ENCODE data around the gene KIAA0040. TPM values are rescaled to one million over a fixed set of nuclear protein-coding genes. Genes with fewer than 3 reads are reported as not detected.

The KIAA0040 gene
- total RNA-seq, 1 experiment from 2014 or later: 0.98 TPM

DNA sequence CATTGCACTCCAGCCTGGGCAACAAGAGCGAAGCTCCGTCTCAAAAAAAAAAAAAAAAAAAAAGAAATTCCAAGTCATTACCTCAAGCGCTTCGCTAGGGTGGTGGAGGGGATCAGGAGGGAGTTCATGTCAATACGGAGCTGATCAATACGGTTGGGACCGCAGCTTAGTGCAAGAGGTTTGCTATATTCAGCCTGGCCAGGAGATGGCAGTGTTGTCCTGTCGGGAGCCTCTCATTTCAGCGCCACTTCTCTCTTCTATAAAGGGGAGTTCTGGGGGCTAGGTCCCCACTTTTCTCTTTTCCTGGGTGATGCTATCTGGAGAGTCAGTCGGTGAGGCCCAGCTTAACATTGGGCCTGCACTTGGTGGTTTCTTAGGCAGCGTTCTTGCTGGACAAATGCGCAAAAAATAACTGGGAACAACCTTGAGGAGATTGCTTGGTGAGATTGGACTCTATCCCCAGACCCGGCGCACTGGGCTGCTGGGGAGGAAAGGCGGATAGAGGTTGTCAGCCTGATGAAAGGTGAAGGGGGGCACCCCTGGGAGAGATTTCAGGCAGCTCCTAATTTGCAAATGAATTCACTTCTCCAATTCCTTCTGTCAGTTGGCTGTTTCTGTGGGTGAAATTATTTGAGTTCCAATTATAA lies 40.4 kb downstream of the KIAA0040 start:
- peak; percentile 33 for DNase-seq (ENCODE audit: low read depth)
- in situ Hi-C loops (cut with HindIII; ENCODE audit: low pct_unique_long_range_greater_than_20kb, low sequenced_read_pairs): no loop called here

DNA sequence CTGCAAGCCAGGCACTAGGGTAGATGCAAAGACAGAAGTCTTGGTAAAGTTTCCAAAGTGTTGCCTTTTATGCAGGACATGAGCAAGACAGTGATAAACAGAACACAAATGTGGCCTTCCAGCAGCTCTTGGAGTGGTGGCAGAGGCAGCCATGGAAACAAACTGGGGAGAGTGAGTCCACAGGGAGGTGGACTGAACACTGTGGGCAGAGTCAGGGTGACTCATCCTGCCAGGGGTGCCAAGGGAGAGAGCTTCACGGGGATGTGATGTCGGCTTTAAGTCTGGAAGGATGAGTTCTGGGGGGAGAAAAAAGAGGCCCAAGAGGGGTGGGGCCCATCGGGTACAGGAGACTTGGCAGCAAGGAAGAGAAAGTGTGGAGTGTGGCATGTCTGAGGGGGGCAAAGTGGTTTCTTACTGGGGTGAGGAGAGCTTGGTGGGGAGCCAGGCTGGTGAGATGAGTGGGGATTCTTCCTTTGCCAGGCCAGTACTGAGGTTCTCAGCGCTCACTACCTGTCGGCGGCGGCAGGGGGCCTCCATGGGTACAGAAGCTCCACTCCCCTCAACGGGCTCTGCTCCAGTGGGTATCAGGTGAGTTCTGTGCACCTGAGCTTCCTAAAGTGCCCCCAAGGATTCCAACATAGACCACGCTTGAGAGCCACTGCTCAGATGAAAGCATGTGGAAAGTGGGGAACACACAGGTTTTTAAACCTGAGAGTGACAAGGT lies 41.8 kb downstream of the KIAA0040 start:
- in situ Hi-C loops (cut with HindIII; ENCODE audit: low pct_unique_long_range_greater_than_20kb, low sequenced_read_pairs): no loop called here
- no peak for DNase-seq (ENCODE audit: low read depth)

DNA sequence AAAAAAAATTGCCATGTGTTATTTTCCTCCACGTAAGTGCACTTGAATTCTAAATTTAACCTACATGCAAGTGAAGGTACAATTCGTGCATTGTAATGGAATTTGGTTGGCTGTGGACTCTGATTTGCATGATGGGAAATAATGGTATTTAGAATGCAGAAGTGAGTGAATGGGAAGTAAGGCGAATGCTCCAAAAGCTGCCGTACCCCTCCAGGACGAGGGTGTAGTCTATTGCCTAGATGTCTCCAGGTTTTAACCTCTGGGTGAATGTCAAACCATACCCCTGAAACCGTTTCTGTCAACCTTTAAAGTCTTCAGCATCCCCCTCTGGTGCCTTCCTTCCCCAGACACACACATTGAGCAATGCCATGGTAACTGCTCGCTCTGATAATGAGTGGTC lies 44.5 kb downstream of the KIAA0040 start:
- DNase-seq (ENCODE audit: low read depth): no peak
- in situ Hi-C loops (cut with HindIII; ENCODE audit: low pct_unique_long_range_greater_than_20kb, low sequenced_read_pairs): no loop called here

DNA sequence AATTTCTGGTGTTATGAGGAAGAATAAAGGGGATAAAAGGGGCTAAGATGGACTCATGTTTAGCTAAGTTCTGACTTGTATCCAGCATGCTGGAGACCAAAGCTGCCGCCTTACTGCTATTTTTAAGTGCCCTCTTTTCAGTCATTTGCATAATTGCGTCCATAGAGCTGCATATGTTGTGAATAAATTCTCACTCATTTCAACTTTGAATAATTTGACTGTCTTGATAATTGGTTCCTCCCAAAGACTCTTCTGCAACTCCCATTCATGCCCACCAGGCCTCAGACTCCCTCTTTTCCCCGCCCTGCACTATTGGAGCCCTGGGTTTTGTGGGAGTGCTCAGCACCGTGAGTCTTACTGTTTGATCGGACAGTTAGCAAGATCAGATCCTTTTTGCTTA lies 45.0 kb downstream of the KIAA0040 start:
- in situ Hi-C loops (cut with HindIII; ENCODE audit: low pct_unique_long_range_greater_than_20kb, low sequenced_read_pairs): no loop called here
- no peak for DNase-seq (ENCODE audit: low read depth)

DNA sequence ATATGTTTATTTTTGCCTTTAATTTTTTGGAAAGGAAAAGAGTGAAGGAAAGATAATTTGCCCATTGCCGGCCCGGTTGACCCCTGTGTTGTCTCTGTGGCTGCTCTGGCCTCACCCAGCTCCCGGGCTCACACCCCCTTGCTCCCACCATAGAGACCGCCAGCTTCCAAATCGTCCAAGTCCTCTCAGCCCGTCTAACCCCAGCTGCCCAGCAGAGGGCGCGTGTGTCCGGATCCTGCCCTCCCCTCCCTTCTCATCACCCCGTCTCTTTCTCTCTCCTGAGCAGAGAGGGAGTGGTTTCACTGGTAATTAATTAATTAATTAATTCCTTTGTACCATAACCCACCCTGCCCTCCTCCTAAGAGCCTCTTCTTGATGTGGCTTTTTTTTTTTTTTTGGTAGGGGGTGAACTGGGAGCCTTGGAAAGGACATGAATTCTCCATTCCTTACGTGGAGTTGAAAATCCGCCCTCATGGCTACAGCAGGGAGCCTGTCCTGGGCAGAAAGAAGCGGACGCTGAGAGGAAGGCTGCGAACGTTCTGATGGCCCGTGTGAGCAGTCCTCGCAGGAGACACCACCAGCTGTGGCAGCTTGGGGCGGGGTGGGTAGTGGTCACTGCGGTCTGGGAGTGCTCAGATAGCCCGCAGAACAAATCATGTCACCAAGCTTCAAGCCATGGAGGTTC lies 45.9 kb downstream of the KIAA0040 start:
- DNase-seq (ENCODE audit: low read depth): peak; percentile 39
- in situ Hi-C loops (cut with HindIII; ENCODE audit: low pct_unique_long_range_greater_than_20kb, low sequenced_read_pairs): no loop called here

DNA sequence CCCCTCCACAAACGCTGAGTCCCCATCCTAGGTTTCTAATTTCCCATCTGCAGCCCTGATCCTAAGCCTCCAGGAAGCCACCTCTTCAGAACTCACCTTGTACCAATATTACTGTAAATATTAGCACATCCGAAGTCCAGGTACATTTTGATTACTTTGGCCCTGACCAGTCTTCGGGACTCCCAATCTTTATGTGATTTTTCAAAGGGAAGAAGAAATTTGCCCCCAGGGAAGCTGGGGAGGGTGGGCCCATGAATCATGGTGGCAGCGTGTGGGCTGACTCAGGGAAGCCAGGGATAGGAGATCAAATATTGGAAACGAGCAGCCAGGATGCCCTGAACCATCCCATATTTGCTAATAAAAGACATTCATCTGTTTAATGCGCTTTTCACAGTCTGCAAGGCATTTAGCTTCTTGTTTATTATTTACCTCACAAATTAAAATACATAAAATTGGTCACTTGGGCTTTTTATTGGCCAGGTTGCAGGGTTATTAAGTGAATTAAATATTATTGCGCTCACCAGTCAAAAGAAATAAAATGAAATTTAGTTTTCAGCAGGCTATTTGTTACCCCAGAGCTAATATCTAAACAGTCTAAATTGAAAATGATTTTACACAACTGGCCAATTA lies 46.6 kb downstream of the KIAA0040 start:
- in situ Hi-C loops (cut with HindIII; ENCODE audit: low pct_unique_long_range_greater_than_20kb, low sequenced_read_pairs): no loop called here
- no peak for DNase-seq (ENCODE audit: low read depth)

DNA sequence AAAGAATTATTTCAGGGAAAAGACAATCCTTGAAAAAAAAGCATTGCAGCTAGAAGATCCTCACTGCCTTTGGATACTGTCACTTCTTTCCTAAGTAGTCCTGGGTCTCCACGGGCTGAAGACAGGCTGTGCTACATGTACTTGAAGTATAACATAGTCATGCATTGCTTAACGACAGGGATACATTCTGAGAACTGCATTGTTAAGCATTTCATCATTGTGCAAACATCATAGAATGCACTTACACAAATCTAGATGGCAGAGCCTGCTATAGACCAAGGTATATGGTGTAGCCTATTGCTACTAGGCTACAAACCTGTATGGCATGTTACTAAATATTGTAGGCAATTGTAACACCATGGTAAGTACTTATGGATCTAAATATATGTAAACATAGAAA lies 54.0 kb downstream of the KIAA0040 start:
- in situ Hi-C loops (cut with HindIII; ENCODE audit: low pct_unique_long_range_greater_than_20kb, low sequenced_read_pairs): no loop called here

DNA sequence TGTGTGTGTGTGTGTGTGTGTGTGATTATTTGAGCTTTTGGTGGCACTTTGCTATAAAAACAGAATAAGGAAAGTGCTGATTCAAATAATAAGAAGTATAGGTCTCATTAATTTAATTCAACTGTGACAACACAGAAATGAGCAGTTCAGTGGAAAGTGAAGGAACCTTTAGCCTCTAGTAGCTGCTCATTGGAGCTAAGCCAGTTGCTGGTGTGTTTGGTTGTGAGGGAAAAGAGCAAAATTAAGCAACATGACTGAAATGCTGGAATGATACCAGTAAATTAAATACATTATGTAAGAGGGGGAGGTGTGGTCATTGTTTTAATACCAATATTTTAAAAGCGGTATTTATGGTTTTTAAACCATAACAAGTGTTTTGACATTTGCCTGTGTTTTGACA lies 55.2 kb downstream of the KIAA0040 start:
- DNase-seq (ENCODE audit: low read depth): no peak
- in situ Hi-C loops (cut with HindIII; ENCODE audit: low pct_unique_long_range_greater_than_20kb, low sequenced_read_pairs): no loop called here

More for the DNA sequence above, 54.0 kb downstream of the KIAA0040 start:
- no peak for DNase-seq (ENCODE audit: low read depth)

DNA sequence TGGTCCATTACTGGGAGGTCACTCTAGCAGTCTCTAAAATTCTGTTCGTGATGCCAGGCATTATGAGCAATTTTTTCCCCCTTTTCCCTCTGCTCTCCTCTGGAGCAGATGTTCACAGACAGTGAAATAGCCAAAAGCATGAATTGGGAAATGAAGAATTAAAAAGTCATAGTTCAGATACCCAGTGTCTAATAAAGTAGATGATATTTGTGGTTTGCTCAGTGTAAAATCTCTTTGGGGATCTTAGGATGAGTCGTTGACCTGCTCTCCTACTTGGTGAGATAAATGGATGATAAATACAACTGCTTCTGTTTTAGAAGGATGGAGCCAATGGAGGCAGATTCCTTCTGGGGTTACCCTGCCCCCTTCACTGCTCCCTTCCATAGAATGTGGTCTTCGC lies 56.3 kb downstream of the KIAA0040 start:
- in situ Hi-C loops (cut with HindIII; ENCODE audit: low pct_unique_long_range_greater_than_20kb, low sequenced_read_pairs): no loop called here
- no peak for DNase-seq (ENCODE audit: low read depth)

DNA sequence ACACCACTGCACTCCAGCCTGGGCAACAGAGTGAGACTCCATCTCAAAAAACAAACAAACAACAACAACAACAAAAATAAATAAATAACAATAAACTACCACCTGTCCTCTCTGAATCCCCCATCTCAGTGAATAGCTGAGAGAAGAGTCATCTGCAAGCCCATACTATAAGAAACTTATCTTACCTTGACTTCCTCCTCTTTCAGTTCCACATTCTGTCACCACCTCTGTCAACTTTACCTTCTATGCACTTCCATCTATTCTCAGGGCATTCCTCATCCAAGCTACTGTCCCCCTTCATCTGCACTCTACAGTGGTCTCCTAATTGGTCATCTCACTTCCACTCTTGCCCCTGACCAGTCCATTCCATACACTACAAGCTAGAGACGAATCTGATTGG lies 58.1 kb downstream of the KIAA0040 start:
- no peak for DNase-seq (ENCODE audit: low read depth)
- in situ Hi-C loops (cut with HindIII; ENCODE audit: low pct_unique_long_range_greater_than_20kb, low sequenced_read_pairs): no loop called here

DNA sequence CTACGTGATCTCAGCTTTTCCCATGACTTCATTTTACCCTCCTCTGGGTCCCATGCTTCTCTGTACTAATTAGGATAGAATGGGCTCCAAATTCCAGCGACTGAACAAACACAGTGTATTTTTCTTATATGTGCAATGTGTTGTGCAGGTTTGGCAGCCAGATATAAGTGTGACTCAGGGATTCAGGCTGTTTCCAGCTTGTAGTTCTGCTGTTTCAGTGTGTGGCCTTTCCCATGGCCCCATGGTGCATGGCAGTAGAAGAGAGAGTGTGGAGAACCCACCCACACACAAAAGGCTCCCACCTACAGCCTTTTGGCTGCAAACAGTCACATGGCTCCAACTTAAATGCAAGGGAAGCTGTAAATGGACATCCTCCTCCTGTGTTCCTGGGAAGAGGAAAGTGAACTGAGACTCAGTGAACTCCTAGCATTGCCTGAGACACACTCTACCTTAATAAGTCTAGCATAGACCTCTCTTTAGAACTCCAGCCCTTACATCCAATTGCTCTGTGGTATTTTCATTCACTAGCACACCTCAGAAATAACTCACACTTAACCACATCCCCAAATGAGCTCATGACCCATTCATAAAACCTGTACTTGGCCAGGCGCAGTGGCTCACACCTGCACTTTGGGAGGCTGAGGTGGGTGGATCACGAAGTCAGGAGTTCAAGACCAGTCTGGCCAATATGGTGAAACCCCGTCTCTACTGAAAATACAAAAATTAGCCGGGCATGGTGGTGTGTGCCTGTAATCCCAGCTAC lies 58.7 kb downstream of the KIAA0040 start:
- in situ Hi-C loops (cut with HindIII; ENCODE audit: low pct_unique_long_range_greater_than_20kb, low sequenced_read_pairs): no loop called here
- DNase-seq (ENCODE audit: low read depth): no peak

DNA sequence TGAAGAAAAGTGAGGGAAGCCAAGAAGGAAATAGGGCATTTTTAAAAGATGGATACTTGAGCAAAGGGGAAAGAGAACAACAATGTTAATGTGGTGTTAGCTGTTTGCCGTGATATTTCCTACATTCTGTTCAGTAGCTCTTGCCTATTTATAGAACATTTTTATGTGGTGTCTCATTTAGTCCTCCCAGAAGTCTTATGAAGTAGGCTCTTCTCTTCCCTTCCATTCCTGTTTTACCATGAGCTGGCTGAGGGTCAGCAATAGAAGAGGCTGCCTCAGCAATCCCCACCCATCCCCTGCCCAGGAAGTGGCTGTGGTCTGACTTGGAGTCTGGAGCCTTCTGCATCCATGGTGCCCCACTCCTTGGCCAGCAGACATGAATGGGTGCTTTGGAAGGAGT lies 60.1 kb downstream of the KIAA0040 start:
- DNase-seq (ENCODE audit: low read depth): no peak
- in situ Hi-C loops (cut with HindIII; ENCODE audit: low pct_unique_long_range_greater_than_20kb, low sequenced_read_pairs): no loop called here

DNA sequence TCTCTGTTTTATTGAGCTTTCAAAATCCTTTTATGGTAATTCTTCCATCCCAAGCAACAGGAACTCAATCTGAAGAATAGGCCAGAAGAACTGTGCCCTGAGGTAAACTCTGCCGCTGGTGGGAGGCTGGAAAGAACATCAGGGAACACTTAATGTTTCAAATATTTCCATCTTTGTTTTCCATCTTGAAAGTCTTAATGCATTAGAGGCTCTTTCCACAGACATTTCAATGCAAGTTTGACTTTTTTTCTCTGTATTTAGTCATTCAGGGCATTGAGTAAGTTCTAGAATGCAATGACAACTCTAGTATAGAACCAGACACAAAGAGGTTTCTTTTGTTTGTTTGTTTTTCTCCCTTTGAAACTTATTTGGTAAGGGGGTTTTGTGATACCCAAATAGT lies 61.5 kb downstream of the KIAA0040 start:
- in situ Hi-C loops (cut with HindIII; ENCODE audit: low pct_unique_long_range_greater_than_20kb, low sequenced_read_pairs): no loop called here
- no peak for DNase-seq (ENCODE audit: low read depth)

DNA sequence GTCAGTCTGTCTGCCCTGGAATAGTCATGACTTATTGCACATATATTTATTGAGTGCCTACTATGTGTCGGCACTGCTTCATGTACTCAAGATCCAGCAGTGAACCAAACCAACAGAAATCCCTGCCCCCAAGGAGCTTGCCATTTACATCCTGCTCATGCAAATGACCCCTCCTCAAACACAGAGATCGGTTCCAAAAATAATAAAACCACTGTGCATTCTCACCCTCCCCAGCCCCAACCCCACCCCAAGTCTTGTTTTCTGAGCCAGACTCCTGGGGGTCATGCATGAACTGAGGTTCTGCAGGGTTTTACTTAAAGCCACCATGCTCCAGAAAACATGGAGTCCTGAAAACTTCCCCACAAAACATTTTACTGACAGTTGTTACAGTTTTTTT lies 61.9 kb downstream of the KIAA0040 start:
- DNase-seq (ENCODE audit: low read depth): no peak
- in situ Hi-C loops (cut with HindIII; ENCODE audit: low pct_unique_long_range_greater_than_20kb, low sequenced_read_pairs): no loop called here

DNA sequence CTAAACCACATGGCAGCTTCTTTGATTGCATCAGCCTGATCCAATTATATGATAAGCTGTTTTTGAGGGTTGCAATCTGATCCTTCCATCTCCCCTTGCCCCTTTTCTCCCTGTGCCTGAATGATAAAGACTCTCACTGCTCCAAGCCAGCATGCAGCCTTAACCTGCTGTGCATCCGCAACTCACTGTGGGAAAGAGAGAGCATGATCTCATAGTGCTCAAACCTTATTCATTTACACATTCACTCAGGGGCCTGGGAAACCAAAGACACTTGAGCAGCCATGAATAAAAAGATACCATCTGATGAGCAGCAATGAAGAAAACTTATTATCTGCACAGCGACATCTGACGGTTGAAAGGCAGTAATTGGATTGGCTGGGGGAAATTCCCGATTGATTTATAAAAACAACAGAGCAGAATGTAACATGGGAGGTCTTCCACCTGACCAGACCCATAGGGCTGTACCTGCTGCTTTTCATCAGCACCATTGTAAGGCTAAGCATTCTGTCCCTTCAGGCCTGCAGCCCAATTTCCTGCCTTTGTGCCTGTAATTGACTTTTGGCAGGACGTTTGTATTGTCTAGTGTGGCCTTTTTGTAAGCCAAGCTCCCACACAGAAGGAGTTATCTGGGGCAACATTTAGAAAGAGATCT lies 62.5 kb downstream of the KIAA0040 start:
- in situ Hi-C loops (cut with HindIII; ENCODE audit: low pct_unique_long_range_greater_than_20kb, low sequenced_read_pairs): no loop called here
- DNase-seq (ENCODE audit: low read depth): no peak

DNA sequence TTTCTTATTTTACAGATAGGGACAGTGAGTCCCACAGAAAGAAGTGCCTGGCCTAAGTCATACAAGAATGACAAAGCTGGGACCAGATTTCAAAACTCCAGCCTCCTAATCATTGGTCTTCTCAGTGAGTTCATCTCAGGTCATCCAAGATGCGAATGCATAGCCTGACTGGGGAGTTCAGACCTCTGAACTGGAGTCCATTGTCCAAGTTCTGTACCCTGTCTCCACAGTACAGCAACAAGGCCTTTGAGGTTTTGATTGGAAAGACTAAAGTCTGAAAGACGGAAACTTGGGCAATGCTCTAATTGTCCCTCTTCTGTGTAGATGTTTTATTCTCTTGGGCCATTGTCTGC lies 63.0 kb downstream of the KIAA0040 start:
- in situ Hi-C loops (cut with HindIII; ENCODE audit: low pct_unique_long_range_greater_than_20kb, low sequenced_read_pairs): no loop called here
- no peak for DNase-seq (ENCODE audit: low read depth)

DNA sequence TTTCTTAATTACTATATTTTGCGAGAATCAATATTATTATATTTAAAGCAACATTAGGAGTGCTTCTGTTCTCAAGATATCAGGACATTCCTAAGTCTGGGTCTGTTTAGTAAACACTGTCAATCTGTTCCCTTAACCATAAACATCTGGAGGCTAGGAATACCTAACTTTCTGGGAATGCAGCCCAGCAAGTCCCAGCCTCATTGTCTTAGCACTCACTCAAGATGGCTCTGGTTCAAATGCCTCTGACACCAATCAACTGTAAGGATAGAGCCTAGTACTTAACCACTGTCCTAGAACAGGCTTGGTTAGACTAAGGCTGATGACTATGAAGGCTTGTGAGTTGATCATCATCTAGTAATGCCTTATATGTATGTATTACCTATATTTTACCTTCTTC lies 63.4 kb downstream of the KIAA0040 start:
- in situ Hi-C loops (cut with HindIII; ENCODE audit: low pct_unique_long_range_greater_than_20kb, low sequenced_read_pairs): no loop called here
- no peak for DNase-seq (ENCODE audit: low read depth)

DNA sequence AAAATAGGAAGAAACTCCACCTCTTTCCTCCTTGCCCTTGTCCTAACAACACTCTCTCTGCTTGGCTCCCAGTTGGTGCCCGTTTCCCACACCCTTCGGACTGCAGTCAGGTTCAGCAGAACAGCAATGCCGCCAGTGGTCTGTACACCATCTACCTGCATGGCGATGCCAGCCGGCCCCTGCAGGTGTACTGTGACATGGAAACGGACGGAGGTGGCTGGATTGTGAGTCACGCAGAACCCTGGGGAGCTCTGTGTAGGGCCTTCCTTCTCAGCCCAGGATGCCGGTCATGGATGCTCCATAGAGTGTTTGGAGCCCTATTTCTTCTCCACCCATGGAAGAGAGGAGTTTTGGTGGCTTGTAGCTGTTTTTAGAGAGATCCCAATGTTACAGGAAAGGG lies 64.1 kb downstream of the KIAA0040 start:
- no peak for DNase-seq (ENCODE audit: low read depth)
- in situ Hi-C loops (cut with HindIII; ENCODE audit: low pct_unique_long_range_greater_than_20kb, low sequenced_read_pairs): no loop called here
